Sigmoid colon (tissue), 7 donors: ENCODE measurements around the gene APBB2. TPM values are rescaled to one million over a fixed set of nuclear protein-coding genes. Genes with fewer than 3 reads are reported as not detected.

Experiments used
- DNase-seq: peaks from one replicate; pipeline ENCODE4 v3.0.0-alpha.2; 2019
- H3K27ac ChIP-seq, 4 donors: fragments of 200-600 bp; sonication (generic); one replicate each; pipeline ENCODE4 v1.5.1; 2016 to 2019; ENCODE audit warnings: mild to moderate bottlenecking in 1 of 4
- H3K27me3 ChIP-seq, 3 donors: fragments of 200-600 bp; sonication (generic); one replicate each; pipeline ENCODE4 v1.5.1; 2019; ENCODE audit warnings: mild to moderate bottlenecking in 1 of 3
- H3K36me3 ChIP-seq, 4 donors: fragments of 200-600 bp; sonication (generic); one replicate each; pipeline ENCODE4 v1.5.1; 2016 to 2019
- H3K4me1 ChIP-seq, 4 donors: fragments of 200-600 bp; sonication (generic); one replicate each; pipeline ENCODE4 v1.5.1; 2017 to 2019
- H3K4me3 ChIP-seq, 4 donors: fragments of 200-600 bp; sonication (generic); one replicate each; pipeline ENCODE4 v1.5.1; 2017 to 2019; ENCODE audit warnings: mild to moderate bottlenecking in 2 of 4, moderate library complexity in 1 of 4
- H3K9me3 ChIP-seq, 4 donors: fragments of 200-600 bp in 3 of 4; sonication (generic) in 3 of 4; one replicate each; pipeline versions ENCODE4 v1.5.1 to v1.6.1; 2013 to 2019
- CTCF ChIP-seq, 4 experiments: fragments of 450-650 bp in 3 of 4; fragments of 200-600 bp in 1 of 4; IDR thresholded peaks; one replicate each; pipeline ENCODE4 v1.5.1; 2016 to 2019; ENCODE audit warnings: antibody characterized with exemption in 4 of 4, mild to moderate bottlenecking in 3 of 4, moderate library complexity in 2 of 4
- EP300 ChIP-seq, 4 donors: sonication (generic); formaldehyde crosslinking; IDR thresholded peaks; one replicate each; pipeline ENCODE4 v1.6.1; 2017; ENCODE audit warnings: antibody characterized with exemption in 4 of 4
- POLR2A ChIP-seq, 2 donors: fragments of 450-650 bp; IDR thresholded peaks; one replicate each; pipeline ENCODE4 v1.6.1; 2016; ENCODE audit warnings: antibody characterized with exemption in 2 of 2, mild to moderate bottlenecking in 2 of 2, moderate library complexity in 2 of 2
- POLR2AphosphoS5 ChIP-seq, 4 donors: sonication (generic); formaldehyde crosslinking; IDR thresholded peaks; one replicate each; pipeline ENCODE4 v1.6.1; 2017; ENCODE audit warnings: antibody characterized with exemption in 4 of 4
- WGBS, 2 donors: extraction: QIAGEN DNeasy Blood & Tissue Kit; methylation state at CpG; one replicate each; pipeline ENCODE4 v1.1.7; 2013; 5-methylcytosine and 5-hydroxymethylcytosine counted together
- intact Hi-C: fragments of 100-400 bp; cut with DNase I; formaldehyde crosslinking; loops from one replicate; pipeline ENCODE4 v1.15.1; 2023
- polyA plus RNA-seq, 3 donors: library from polyadenylated mRNA; stranded (reverse); fragments of 200-250 nt; gene quantifications; one replicate each; pipeline ENCODE4 v1.2.3, GENCODE V29; 2013
- total RNA-seq, 4 donors: library from RNA; depleted of rRNA; stranded (reverse); fragments of >200 nt; gene quantifications; one replicate each; pipeline ENCODE4 v1.1.0, GENCODE V29; 2016
- donor health status: healthy with polysubstance abuse.
- donor health status: Bipolar disorder and iron deficiency.
- donor health status: healthy.

APBB2 gene
- total and polyA plus RNA-seq, 7 donors = 7.8 to 108 (median 69.1) TPM

- H3K36me3 ChIP-seq = no peaks in the 10 kb centered on the region
- intact Hi-C loops = no loop called here
- no peaks in the 10 kb centered on the region for H3K27me3 ChIP-seq
- no peak for DNase-seq
- WGBS, 2 donors = 87 to 95% methylated on average over 6 of the region's 6 CpGs
- H3K4me1 ChIP-seq = peaks cover 0 to 15% (median 15%) of the 10 kb centered on the region in 4 donors
- no peaks in the 10 kb centered on the region for H3K9me3 ChIP-seq
- no peak overlapping the region for H3K4me3 ChIP-seq
- peak overlapping the region in 3 of 4 donors; percentile 18 to 68 (median 39) for H3K27ac ChIP-seq
- no peak for TF ChIP-seq POLR2AphosphoS5 (IDR thresholded peaks at IDR 0.05)
- TF ChIP-seq CTCF (IDR thresholded peaks at IDR 0.05) = no peak
- no peak for TF ChIP-seq EP300 (IDR thresholded peaks at IDR 0.05)
- TF ChIP-seq POLR2A (IDR thresholded peaks at IDR 0.05) = no peak
Measured at GRCh38 chr4:40967550-40967949, 246.8 kb downstream of the APBB2 start.

GRCh38 chr4:40966091-40966490 lies 248.3 kb downstream of the APBB2 start:
- no peak overlapping the region for H3K27ac ChIP-seq

GRCh38 chr4:40963897-40964478 lies 250.4 kb downstream of the APBB2 start:
- Histone ChIP-seq H3K4me3 (no peak overlapping the region), H3K27me3 (no peaks in the 10 kb centered on the region), H3K36me3 (no peaks in the 10 kb centered on the region), H3K27ac (no peak overlapping the region), H3K4me1 (peaks cover 0 to 15% (median 15%) of the 10 kb centered on the region in 4 donors), H3K9me3 (no peaks in the 10 kb centered on the region)
- no peak for DNase-seq
- intact Hi-C loops = no loop called here
- no peak for TF ChIP-seq CTCF (IDR thresholded peaks at IDR 0.05)
- TF ChIP-seq POLR2A (IDR thresholded peaks at IDR 0.05) = no peak
- TF ChIP-seq POLR2AphosphoS5 (IDR thresholded peaks at IDR 0.05) = no peak
- no peak for TF ChIP-seq EP300 (IDR thresholded peaks at IDR 0.05)
- 89 to 93% methylated on average over 1 of the region's 1 CpG for WGBS, 2 donors

More at GRCh38 chr4:40966091-40966490, 248.3 kb downstream of the APBB2 start:
- intact Hi-C loops = no loop called here
- Histone ChIP-seq H3K9me3 (no peaks in the 10 kb centered on the region), H3K36me3 (no peaks in the 10 kb centered on the region), H3K4me1 (peaks cover 0 to 15% (median 15%) of the 10 kb centered on the region in 4 donors), H3K4me3 (no peak overlapping the region), H3K27me3 (no peaks in the 10 kb centered on the region)
- TF ChIP-seq POLR2A (IDR thresholded peaks at IDR 0.05) (no peak), POLR2AphosphoS5 (IDR thresholded peaks at IDR 0.05) (no peak), CTCF (IDR thresholded peaks at IDR 0.05) (no peak), EP300 (IDR thresholded peaks at IDR 0.05) (no peak)
- 74 to 87% methylated on average over 5 of the region's 5 CpGs for WGBS, 2 donors
- DNase-seq = no peak

GRCh38 chr4:40962551-40963180 lies 251.7 kb downstream of the APBB2 start:
- H3K27me3 ChIP-seq = no peaks in the 10 kb centered on the region
- H3K9me3 ChIP-seq = no peaks in the 10 kb centered on the region
- intact Hi-C loops = no loop called here
- no peak overlapping the region for H3K27ac ChIP-seq
- no peaks in the 10 kb centered on the region for H3K36me3 ChIP-seq
- no peak for DNase-seq
- peaks cover 0 to 10% (median 7%) of the 10 kb centered on the region in 4 donors for H3K4me1 ChIP-seq
- TF ChIP-seq POLR2AphosphoS5 (IDR thresholded peaks at IDR 0.05) (no peak), EP300 (IDR thresholded peaks at IDR 0.05) (no peak), CTCF (IDR thresholded peaks at IDR 0.05) (no peak), POLR2A (IDR thresholded peaks at IDR 0.05) (no peak)
- no peak overlapping the region for H3K4me3 ChIP-seq
- 90 to 94% methylated on average over 7 of the region's 7 CpGs for WGBS, 2 donors
